ENCODE data around the gene PHF13. TPM values are rescaled to one million over a fixed set of nuclear protein-coding genes. Genes with fewer than 3 reads are reported as not detected.

PHF13 gene
- total and polyA plus RNA-seq, 12 donors, result 3.7 to 12.2 (median 7.6) TPM

DNA sequence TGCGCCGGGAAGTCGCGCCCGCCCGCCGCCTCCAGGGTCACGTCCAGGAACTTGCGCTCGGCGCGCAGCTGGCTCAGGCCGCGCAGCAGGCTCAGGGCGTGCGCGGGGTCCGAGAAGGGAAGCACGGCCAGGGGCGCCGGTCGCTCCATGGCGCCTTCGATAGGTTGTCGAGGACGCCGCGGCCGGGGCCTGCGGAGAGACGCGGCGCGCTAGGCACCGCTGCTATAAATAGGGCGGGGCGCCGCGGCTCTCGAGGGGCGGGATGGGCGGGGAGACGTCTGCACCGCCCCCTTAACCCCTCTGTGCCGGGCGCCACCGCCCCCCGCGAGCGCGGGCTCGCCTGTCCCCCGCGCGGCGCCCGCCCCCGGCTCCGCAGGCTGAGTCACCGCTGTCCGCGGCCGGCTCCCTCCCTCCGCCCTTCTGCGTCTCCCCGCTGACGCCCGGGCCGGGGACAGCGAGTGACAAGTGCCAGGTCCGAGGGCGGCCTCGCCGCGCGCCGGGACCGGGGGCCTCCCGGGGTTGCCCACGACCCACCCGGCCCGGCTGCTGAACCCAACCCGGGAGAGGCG lies 10.8 kb upstream of the PHF13 start, which contains the start of gene KLHL21:
KLHL21 (minus strand) TSS at position 201 of the 569 bp plus-strand sequence; CDS start at position 149, 52 bp downstream.
- Histone ChIP-seq H3K4me1 (peaks cover 18 to 68% (median 53%) of the 10 kb centered on the region in 9 donors), H3K27ac (peak within 1 kb of the TSS; percentile 96 to 100 (median 99)), H3K4me3 (peak within 1 kb of the TSS; percentile 68 to 96 (median 86)), H3K9me3 (no peaks in the 10 kb centered on the region), H3K36me3 (peaks cover 0 to 21% (median 13%) of the 10 kb centered on the region in 9 donors), H3K27me3 (no peaks in the 10 kb centered on the region)
- DNase-seq (peak; percentile 91 to 92), ATAC-seq (peak; percentile 68 to 89 (median 84))
- TF ChIP-seq, protein P1, sequence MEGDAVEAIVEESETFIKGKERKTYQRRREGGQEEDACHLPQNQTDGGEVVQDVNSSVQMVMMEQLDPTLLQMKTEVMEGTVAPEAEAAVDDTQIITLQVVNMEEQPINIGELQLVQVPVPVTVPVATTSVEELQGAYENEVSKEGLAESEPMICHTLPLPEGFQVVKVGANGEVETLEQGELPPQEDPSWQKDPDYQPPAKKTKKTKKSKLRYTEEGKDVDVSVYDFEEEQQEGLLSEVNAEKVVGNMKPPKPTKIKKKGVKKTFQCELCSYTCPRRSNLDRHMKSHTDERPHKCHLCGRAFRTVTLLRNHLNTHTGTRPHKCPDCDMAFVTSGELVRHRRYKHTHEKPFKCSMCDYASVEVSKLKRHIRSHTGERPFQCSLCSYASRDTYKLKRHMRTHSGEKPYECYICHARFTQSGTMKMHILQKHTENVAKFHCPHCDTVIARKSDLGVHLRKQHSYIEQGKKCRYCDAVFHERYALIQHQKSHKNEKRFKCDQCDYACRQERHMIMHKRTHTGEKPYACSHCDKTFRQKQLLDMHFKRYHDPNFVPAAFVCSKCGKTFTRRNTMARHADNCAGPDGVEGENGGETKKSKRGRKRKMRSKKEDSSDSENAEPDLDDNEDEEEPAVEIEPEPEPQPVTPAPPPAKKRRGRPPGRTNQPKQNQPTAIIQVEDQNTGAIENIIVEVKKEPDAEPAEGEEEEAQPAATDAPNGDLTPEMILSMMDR (IDR thresholded peaks at IDR 0.05), result no peak
- WGBS, 2 donors, result 0 to 1% methylated on average over 44 to 82 of the region's 84 CpGs
- intact Hi-C loops (cut with DNase I), result loop anchor here in 2 of 10 donors (1.0 to 10.0 kb wide), 3 partner anchors 11 to 50 kb away; partner anchors contain the start of genes NOL9 (in 2 of the 2), PHF13 (in 1 of the 2) and TAS1R1 (in 1 of the 2)

DNA sequence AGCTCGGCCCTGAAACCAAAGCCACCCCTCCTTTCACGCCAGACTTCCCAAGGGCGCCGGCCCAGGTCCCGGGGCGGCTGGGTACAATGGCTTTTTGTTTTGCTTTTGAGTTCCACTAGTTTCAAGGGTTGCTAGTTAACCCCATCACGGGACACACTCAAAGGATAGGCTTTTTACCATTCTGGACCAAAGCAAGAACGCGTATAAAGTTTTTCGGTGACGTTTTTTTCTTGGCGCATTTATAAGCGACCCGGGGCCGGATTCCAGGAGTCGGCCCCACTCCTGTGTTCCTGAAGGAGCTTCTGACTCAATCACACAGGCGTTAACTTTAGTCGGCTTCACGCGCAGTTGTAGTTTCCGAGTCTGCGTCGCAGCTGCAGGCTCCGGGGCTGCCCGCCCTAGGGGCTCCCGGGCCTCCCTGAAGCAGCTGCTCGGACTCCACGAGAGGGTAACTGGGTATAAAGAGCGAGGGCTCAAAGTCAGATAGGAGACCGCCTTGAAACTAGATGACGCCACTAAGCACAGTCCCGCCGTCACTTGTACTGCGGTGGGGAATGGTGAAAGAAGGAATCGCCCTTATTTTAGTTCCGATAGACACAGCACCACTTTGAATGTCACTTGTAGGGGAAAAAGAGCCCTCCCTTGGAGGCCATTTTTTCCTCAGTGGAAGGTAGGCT lies 10.2 kb upstream of the PHF13 start:
- ATAC-seq (peak; percentile 19 to 47 (median 35)), DNase-seq (peak; percentile 69 to 71)
- TF ChIP-seq, protein P1 (IDR thresholded peaks at IDR 0.05), result no peak
- peaks cover 13 to 62% (median 46%) of the 10 kb centered on the region in 9 donors for H3K4me1 ChIP-seq
- H3K27ac ChIP-seq, result peak overlapping the region; percentile 96 to 100 (median 99)
- H3K9me3 ChIP-seq, result no peaks in the 10 kb centered on the region
- H3K4me3 ChIP-seq, result peak overlapping the region; percentile 26 to 92 (median 86)
- peaks cover 0 to 15% (median 7%) of the 10 kb centered on the region in 9 donors for H3K36me3 ChIP-seq
- 1% methylated on average over 36 of the region's 36 CpGs for WGBS, 2 donors
- intact Hi-C loops (cut with DNase I), result loop anchor here in 2 of 10 donors (1.0 to 10.0 kb wide), 3 partner anchors 10 to 51 kb away; partner anchors contain the start of genes NOL9 (in 2 of the 2), PHF13 (in 1 of the 2) and TAS1R1 (in 1 of the 2)
- no peaks in the 10 kb centered on the region for H3K27me3 ChIP-seq

DNA sequence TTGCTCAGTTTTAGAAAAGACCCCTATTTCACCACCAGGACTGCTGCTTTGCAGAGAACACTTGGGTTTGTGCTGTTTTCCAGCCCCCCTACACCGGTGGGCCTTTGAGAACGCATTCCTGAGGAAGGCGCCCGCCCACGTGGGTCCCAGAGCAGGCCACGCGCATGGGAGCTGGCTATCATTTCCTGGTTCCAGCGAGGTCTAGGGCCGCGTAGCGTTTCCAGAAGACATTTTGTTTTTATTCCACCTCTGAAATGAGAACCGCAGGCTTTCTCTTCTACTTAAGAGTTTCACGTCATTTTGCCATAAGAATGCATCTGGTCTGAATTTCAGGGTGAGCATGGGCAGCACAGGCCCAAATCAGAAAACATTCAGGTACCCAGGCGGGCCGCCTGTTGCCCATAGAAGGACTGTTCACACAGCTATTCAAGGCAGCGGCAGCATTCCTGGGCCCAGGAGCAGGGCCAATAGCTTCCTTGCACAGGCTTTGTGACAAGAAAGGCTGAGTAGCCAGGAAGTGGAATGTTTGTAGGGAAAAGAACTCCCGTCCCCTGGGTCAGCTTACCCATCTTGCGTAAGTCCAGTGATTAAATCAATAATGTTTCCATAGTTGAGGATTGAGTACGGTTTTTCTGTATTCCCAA lies 9.5 kb upstream of the PHF13 start:
- Histone ChIP-seq H3K27ac (peak overlapping the region; percentile 96 to 100 (median 99)), H3K4me1 (peaks cover 13 to 58% (median 41%) of the 10 kb centered on the region in 9 donors), H3K4me3 (peak overlapping the region; percentile 26 to 92 (median 86)), H3K27me3 (no peaks in the 10 kb centered on the region), H3K9me3 (no peaks in the 10 kb centered on the region), H3K36me3 (peaks cover 0 to 9% (median under 1%) of the 10 kb centered on the region in 9 donors)
- peak; percentile 72 to 84 for DNase-seq
- TF ChIP-seq, protein P1 (IDR thresholded peaks at IDR 0.05), result peak in 1 of 9 donors; percentile 13
- WGBS, 2 donors, result 4 to 8% methylated on average over 19 of the region's 19 CpGs
- intact Hi-C loops (cut with DNase I), result loop anchor here in 3 of 10 donors (1.0 to 10.0 kb wide), 3 partner anchors 9 to 52 kb away; partner anchors contain the start of genes NOL9 (in 2 of the 3), PHF13 (in 2 of the 3) and TAS1R1 (in 1 of the 3)
- ATAC-seq, result peak in 7 of 8 donors; percentile 21 to 67 (median 52)
